Stimulated activated CD4-positive, alpha-beta T cell treated with anti-CD3 and anti-CD28 coated beads, Interleukin-12 subunit alpha, Interleukin-12 subunit beta, amount 100 ng/mL, for 48 hours (primary cell): ENCODE data around the gene CEP83.

Experiments used
- DNase-seq, 3 donors: peaks; one replicate each; pipeline ENCODE4 v3.0.0-alpha.2; 2020; ENCODE audit warnings: low read depth in 2 of 3, low spot score in 1 of 3

Gene CEP83

DNA sequence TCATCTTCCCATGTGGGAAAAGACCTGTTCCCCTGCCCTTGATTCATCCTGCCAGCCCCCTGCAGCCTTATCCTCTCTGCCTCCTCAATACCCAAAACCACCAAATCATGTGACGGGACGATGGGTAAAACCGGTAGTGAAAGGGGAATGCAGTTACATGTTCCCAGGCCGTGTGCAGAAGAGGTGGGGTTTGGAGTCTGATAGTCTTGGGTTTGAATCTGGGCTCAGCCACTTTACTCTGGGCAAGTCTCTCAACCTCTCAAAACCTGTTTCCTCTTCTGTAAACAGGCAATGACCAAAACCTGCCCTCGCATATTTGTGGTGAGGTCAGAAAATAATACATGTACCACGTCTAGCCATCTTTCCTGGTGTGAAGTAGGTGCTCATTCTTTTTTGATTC is 188.3 kb downstream of the CEP83 start:
- DNase-seq, result no peak

DNA sequence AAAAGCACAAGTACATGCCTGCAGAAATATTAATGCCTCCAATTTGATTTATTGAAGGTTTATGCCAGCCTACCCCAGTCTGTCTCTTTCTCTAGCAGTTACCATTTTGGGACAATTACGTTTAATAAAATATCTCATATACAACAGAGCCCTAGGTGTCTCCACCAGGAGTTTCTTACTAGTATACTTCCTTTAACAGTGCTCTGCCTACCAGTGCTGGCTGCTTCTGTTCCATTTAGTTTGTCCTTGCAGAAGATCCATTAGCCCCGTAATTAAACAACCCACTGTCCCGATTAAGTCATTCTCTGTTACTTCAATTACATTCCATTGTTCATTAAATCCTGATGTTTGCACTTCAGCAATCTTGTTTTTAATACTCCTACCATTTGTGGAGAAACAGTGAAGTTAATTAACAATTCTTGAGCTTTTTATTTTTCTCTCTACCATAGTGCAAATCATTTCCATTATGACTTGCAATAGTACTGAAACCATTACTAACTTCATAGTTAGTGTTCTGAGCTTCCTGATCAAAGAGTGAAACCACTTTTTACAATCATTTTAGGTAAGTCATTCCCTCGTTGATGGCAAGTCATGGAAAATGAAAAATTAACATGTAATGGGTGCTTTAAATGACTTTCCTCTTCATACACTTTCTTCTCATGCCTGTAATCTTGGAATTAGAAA is 190.2 kb downstream of the CEP83 start:
- DNase-seq, result no peak

DNA sequence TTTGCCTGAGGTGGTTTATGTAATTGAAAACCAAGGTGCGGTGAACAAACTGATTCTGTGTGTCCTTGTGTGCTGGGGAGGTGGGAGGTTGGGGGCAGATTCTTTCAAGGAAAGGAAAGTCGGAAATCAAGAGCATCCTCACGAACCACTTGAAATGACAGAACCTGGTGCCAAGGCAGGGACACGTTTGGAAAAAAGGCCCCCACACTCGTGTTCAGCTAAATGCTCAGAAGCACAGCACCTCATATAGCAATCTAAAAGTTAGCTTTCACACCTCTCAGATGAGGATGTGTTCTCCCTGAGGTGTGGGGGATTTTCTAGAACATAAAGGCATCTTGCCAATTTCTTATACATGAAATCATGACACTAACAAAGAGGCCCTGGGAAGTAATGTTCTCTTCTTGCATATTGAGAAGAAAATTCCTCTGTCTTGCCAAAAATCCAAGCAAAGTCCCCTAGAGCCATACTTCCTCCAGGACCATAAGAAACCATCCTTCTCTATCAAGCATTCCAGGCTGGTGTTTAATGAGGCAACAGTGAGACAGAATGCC is 191.7 kb downstream of the CEP83 start:
- no peak for DNase-seq

DNA sequence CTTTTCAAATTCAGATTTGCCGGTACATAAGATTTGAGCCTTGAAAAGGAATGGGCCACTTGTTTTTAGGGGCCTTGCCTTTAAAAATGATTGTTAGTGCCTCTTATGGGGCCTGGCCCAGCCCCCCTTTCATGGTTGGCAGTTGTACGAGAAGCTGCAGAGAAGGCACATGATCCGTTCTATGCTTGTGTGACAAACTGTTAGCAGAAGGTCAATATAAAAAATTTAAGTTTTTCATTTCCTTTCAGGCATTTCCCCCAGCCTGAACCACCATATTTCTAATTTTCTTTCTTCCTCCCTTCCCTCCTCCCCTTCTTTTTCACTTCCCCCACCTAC is 192.2 kb downstream of the CEP83 start:
- no peak for DNase-seq

DNA sequence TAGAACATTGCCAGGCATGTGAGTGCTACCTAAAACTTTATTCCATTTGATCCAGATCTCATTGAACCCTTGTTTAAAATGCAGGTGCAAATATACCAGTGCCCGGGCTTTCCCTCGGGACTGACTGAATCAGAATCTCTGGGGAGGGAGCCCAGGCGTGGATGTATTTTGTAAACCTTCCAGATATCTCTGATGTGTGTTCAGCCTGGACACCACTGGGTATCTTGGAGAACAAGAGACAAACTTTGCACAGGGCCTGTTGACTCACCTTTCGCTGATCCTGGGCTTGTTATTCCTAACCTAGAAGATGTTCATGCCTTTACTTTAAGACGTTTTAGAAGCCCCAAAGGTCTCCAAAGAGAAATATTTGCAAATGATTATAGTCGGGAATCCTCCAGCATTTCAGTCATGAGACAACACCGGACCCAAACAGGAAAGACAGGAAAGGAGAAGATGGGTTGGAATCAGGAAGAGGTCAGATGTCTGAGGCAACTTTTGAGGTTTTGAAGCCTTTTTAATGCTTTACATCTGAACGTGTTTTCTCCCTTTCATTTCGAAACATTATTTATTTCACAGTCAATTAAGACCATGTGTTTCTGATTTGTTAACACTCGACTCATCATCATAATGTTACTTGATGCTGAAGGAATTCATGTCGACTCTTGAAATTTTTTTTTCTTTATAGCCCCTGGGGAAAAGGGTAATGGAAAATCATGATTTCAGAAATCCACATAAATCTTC is 192.7 kb downstream of the CEP83 start:
- DNase-seq, result no peak

DNA sequence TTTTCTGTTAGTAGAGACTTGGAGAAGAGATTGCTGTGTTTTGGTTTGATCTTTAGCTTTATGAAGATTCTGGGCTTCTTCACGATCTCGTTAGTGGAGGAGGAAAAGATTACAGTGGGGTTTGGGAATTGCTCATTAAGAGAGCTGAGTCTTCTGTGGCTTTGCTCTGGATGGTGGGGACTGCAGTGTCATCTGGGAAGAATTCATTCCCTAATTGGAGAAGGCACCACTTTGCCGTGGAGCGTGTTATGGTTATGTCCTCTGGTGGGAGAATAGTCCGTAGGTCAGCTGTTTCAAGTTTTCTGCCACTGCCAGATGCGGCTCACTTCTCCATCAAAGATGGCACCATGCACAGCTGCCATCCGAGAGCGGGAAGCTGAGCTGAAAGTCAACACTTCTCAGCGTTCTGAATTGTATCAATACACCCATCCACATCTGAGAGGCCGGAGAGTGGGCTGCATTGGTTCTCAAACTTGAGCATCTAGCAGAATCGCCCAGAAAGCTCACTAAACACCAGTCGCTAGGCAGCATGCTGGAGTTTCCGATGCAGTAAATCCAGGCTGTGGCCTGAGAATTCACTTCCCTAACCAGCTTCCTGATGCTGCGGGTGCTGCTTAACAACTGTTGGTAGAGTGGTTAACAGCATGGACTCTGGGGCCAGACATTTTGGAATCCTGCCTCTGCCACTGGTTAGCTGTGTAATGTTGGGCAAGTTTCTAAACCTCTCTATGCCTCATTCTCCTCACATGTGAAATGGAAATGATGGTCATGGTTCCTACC is 193.5 kb downstream of the CEP83 start:
- no peak for DNase-seq

DNA sequence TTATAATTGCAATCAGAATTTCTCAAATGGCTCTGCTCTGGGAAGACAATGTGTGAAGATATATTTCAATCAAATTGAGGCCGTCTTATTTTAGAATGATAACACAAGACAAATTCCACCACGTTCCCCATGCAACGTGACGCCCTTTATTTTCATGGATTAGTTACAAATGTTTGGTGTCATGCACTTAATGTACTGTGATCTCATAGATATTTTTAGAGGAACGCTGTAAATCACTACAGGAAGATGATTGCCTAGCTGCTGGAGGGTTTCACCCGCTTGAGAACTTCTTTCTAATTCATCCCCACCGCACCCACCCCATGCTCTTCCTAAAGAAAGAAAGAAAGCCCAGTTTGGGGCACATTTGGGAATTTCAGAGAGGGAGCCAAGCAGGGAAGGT is 194.1 kb downstream of the CEP83 start:
- no peak for DNase-seq

DNA sequence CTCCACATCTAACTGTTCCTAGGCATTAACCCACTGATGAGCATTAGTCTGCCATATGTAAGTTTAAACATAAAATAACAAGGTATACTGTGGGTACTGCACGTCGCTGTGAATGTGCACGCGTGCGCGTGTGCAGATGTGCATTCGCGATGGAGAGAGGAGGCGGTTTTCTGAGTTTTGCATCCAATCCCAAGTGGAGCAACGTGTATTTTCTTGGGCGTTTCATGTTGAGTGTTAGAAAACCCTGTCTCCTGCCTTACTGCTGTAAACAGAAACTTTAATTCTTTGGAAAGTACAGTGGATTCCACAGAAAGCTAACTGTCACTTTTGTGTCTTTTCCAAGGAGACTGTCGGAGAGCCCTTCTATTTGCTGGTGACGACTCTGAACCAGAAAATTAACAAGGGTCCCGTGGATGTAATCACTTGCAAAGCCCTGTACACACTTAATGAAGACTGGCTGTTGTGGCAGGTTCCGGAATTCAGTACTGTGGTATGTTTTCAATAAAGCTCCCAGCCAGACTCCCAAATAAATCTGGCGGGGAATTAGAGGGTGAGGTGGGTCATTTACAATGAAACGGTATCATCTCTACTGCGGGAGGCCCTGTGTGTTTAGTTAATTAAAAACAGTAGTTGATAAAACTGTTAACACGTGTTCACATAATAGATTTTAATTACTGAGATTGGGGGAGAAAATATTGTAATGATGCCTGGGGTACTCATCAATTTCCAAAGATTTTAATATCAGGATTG is 194.8 kb downstream of the CEP83 start:
- no peak for DNase-seq

DNA sequence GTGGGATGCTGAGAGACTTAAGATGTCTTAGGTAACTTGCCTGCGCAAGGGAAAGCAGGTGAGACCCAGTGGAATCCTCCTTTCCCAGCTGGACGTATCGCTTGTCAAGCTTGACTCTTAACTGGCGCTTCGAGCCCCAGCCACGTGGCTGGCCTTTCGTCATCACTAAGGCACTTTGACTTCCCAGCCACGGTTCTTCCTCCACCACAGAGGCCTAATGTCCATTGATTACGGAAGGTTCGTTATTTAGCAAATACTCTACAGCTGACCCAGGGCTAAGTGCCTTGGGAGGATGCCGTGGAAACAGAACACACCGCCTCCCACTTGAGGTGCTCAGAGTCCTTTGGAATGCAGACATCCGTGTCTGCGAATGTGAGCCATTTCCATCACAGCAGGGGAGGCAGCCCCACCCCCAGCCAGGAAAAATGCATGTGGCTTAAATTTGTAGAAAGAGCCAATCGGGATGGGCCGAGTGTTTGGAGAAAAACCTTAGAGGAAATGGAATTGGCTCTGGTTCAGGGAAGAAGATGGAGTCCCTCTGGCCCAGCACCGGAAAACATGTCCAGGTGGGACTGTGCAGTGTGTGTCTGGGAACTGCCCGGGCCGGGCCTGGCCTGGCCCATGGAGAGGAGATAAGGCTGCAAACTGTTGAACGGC is 195.6 kb downstream of the CEP83 start:
- DNase-seq, result no peak

DNA sequence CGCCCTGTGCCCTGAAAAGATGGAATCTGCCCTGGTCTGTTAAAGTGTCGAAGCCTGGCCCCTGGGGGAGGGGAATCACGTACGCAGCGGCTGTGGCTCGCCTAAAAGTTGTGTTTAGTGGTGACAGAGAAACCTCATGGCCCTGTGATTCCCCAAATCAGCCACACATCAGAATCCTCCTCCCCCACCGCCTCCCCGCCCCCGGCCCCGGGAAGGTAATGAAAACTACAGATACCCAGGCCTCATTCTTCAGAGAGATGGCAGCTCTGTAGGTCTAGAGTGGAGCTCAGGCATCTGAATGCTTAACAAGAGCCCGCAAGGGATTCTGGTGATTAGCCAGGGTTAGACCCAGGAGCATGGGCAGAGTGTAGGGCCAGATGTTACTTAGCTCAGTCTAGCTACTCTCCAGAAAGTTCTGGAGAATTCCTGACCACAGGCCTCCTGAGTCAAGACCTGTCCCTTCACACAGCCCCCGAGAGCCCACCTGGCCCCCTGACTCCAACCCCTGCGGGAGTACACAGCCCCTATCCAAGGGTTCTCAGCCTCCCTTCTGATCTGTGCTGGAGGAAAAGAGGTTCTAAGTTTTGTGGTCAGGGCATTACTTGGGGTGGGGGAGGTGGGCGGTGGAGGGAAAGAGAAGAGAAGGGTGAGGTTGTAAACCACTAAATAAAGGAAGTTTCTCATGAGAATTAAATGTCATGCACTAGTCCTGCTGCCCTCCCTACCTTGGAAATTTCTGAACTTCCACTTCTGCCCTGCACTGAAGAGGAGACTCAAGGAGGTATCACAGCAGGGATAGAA is 196.5 kb downstream of the CEP83 start:
- DNase-seq, result peak; percentile 60 to 70 (median 61)

DNA sequence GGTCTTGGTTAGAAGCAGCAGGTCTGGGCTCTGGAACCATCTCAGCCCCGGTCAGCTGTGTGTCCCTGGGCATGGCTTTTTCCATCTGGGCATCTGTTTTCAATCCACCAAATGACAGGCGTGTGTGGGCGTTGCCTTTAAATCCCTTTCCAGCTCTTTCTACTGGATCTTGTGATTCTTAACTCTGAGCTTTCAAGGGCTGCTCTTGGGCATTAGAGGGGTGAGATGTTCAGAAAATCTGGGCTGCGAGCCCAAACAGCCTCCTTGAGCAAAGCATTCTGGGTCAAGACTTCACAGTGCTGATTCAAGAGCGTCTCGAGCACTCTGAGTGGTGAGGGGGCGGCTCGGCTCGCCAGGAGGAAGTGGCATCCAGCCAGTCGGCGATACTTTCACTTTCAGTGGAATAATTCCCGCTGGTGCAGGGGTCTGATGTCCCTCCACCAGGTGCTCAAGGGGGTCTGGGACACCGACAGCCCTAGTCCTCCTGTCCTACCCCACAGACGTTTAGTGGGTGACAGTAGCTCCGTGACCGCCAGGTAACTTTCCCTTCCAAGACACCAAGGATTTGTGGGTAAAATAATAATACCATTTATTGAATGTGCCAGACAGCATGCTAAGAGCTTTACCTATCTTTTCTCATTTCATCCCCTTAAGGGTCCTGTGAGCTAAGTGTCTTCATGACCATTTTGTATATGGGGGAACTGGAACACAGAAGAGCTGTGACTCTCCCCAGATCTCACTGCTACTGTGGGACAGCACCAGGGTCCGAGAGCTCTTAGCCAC is 197.2 kb downstream of the CEP83 start:
- DNase-seq, result peak; percentile 56 to 63 (median 62)

DNA sequence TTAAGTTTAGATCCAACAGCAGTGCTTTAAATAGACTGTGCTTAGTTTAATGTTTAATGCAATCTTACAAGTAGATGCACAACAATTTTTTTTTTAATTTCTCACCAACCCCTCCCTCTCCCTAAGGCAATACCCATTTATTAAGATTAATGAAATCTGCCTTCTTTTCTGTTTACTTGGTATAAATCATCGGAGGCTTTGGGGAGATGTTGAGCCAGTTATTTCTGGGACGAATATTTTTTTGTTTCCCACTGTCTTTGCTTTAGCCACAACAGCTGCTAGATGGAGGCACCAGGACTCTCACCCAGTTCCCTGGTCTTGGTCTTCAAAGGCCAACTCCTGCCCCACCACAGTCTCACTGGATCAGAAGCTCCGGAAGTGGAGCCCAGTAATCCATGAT is 197.9 kb downstream of the CEP83 start:
- no peak for DNase-seq

DNA sequence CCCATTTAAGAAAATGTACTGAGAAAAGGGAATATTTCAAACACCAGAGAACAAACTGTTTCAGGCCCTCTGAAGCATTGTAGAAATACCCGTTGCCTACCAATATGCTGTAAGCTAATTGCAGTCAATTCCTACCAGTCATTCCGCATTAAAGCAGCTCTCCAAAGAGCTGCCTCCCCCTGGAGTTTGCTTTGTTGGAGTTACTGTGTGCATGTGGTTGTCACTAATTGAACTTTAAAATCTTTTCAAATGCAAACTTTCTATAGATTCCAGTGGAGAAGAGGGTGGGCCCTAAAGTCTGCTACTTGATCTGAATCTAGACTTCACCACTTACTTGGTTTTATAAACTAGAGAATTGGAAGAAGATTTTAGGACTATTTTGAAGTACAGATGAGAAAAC is 198.5 kb downstream of the CEP83 start:
- no peak for DNase-seq

DNA sequence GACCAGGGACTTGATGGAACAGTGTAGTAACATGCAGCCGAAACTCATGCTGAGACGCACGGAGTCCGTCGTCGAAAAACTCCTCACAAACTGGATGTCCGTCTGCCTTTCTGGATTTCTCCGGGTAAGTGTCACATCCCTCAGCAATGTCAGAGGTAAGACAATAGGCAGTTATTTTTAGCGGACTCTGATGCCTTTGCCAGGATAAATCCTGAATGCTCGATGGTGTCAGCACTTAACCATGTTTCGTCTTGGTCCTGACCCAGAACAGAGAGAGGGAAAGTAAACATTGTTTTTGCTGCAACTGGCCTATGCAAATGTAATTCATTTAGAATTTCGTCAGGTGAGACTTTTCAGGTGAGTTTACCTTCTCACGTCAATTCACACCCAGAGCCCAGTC is 198.9 kb downstream of the CEP83 start:
- DNase-seq, result no peak

DNA sequence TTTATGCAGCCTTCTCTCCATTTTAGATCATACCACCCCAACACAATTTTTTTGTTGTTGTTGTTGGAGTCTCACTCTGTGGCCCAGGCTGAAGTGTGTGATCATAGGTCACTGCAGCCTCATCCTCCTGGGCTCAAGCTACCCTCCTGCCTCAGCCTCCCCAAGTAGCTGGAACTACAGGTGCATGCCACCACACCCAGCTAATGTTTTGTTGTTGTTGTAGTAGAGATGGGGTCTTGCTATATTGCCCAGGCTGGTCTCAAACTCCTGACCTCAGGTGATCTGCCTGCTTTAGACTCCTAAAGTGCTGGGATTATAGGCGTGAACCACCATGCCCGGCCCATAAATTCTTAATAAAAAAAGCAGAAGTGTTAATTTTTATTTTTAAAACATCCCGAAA is 199.7 kb downstream of the CEP83 start:
- no peak for DNase-seq

DNA sequence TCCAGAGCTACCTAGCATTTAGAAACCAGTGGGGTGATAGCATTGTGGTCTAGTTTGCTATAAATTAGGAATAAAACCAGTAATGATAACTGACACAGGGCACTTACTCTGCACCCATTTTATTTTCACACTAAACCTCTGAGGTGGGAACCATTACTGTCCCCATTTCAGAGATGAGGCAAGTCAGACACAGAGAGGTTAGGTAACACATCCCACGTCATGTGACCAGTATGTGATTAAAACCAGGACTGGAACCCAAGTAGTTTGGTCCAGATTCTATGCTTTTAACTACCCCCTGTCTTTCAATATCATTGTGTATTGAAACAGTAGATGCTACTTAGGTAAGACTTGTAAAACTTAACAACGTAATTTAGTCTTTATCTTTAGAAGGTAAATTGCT is 201.1 kb downstream of the CEP83 start:
- no peak for DNase-seq
